Dedifferentiated amniotic fluid mesenchymal stem cell (primary cell): ENCODE measurements around the gene CTPS2.

Experiments
- DNase-seq: peaks from one replicate; pipeline ENCODE4 v3.0.0-alpha.2; 2016; ENCODE audit errors: extremely low spot score

CTPS2 gene

DNA sequence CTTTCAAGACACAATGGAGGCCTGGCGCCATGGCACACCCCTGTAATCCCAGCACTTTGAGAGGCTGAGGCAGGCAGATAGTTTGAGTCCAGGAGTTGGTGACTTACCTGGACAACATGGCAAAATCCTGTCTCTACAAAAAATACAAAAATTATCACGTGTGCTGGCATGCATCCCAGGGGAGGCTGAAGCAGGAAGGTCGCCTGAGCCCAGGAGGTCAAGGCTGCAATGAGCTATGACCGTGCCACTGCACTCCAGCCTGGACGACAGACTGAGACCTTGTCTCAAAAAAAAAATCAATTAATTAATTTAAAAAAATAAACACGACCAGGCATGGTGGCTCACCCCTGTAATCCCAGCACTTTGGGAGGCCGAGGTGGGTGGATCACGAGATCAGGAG is 2.0 kb upstream of the CTPS2 start:
- DNase-seq = no peak

DNA sequence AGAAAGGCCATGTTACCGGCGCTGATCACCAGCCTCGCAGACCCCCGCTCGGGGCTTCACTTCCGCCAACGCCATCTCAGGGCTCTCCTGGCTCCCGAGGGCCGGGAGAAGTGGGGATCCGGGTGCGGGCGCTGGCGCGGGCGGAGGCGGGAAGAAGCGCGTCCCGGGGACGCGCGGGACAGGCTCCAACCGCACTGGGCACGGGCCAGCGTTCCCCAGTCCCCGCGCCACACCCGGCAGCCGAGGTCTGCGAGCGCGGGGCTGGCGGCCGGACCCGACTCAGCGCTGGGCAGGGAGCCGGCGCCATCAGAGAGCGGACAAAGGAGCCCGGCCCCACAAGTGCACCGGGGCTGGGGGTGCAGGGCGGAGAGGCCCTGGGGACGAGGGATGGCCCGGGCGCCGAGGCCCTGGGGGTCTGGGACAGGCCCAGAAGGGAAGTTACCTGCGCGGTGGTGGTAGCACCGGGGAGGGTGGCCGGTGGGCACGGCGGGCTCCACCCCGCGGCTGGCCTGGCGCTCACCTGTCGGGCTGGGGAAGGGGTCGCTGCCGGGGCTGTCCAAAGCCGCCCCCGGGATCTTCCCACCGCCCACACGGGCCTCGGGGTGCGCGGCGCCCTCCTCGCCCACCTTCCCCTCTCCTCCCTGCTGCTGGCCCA is 449 bp downstream of the CTPS2 start:
- no peak for DNase-seq

- no peak for DNase-seq
Observed at GRCh38 chrX:16711219-16711811, 1.2 kb downstream of the CTPS2 start.

DNA sequence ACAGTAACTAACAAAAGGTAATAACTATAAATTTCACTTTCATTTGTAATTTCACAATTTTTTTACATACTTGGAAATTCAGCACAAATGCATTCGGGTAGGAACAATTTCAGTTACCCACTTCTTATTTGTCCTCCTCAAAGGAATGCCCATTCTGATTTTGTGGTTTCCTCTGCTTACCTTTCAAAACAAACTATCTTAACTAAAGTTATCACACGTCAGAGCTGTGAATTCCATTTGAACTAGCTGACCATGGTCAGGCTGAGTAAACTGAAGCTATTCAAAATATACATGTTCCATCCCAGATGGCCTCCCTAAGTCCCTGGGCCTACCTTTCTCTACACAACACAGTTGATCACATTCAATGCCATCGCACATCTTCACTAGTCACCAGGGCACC is 4.5 kb downstream of the CTPS2 start:
- DNase-seq = no peak

GRCh38 chrX:16705370-16705769 is 7.1 kb downstream of the CTPS2 start:
- no peak for DNase-seq

GRCh38 chrX:16702700-16703599 is 9.5 kb downstream of the CTPS2 start:
- no peak for DNase-seq

- no peak for DNase-seq
Observed at GRCh38 chrX:16700734-16701133, 11.7 kb downstream of the CTPS2 start.

- DNase-seq = no peak
Observed at GRCh38 chrX:16699389-16699788, 13.1 kb downstream of the CTPS2 start.

GRCh38 chrX:16696956-16697355 is 15.5 kb downstream of the CTPS2 start:
- DNase-seq = no peak

- peak; percentile 51 for DNase-seq
Observed at GRCh38 chrX:16695079-16695676, 17.3 kb downstream of the CTPS2 start.

- DNase-seq = peak; percentile 20
Observed at GRCh38 chrX:16687514-16687913, 25.0 kb downstream of the CTPS2 start.

GRCh38 chrX:16683007-16683664 is 29.3 kb downstream of the CTPS2 start:
- DNase-seq = no peak

DNA sequence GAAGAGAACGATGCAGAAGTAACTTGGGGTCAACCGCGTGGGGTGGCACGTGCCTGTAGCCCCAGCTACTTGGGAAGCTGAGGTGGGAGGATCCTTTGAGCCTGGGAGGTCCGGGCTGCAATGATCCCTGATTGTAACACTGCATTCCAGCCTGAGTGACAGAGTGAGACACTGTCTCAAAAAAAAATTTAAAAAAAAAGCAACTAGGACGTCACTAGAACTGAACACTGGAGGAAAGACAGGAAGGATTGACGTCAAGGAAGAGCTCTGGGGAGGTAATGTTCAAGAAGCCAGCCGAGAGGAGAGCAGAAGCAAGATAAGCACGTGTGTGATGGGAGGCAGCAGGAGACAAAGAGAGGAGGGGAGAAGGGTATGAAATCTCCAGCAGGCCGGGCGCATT is 33.8 kb downstream of the CTPS2 start:
- no peak for DNase-seq

DNA sequence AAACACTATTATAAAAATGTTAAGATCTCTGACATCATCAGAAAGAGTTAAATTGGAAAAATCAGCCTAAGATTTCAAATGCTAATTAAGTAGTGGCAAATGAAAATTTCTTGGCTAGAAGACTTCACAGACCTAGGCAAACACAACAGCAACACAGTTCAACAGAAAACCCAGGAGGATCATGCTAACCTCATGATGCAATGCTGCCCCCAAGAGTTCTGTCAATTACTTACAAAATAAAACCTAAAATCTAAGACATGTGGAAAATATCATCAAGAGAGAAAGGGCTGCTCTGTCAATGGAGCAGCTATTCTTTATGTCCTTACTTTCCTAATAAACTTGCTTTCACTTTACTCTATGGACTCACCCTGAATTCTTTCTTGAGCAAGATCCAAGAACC is 41.5 kb downstream of the CTPS2 start:
- DNase-seq = peak; percentile 63

DNA sequence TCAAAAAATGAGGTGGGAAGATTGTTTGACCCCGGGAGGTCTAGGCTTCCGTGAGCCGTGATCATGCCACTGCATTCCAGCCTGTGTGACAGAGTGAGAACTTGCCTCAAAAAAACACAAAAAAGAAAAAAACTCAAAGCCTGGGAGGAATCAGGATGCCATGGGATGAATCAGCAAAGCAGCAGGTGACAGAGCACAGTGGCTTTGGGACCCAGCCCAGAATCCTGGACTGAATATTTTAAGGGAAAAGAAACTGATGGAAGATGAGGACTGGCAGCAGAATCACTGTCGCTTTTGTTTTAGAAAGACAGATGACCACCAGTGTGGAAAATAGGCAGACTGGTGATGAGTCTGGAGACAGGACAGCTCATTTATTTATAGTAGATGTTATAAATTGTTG is 45.9 kb downstream of the CTPS2 start:
- no peak for DNase-seq

DNA sequence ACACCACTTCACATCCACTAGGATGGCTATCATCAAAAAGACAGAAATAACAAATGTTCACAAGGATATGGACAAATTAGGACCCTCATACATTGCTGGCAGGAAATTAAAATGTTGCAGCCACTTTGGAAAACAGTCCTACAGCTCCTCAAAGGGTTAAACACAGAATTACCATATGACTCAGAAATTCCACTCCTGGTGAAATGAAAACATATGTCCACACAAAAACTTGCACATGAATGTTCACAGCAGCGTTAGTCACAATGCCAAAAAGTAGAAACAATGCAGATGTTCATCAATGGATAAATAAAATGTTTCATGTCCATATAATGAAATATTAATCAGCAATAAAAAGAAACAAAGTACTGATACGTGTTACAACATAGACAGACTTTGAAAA is 47.4 kb downstream of the CTPS2 start:
- DNase-seq = no peak

GRCh38 chrX:16664626-16665025 is 47.8 kb downstream of the CTPS2 start:
- DNase-seq = no peak

DNA sequence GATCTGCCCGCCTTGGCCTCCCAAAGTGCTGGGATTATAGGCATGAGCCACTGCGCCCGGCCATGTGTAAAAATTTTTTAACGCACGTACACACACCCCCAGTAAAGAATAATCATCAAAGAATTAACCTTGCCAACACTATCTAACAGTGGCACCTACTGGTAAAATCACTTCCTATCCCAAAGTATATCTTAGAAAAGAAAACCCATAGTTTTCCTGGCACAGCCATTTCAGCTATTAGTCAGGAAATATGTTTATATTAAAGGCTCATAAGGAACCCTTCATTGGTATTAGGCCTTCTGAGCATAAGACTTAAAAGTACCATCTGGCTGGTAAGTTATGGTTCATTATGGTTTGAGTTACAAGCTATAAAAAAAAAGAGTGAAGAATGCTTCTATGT is 48.4 kb downstream of the CTPS2 start:
- no peak for DNase-seq

DNA sequence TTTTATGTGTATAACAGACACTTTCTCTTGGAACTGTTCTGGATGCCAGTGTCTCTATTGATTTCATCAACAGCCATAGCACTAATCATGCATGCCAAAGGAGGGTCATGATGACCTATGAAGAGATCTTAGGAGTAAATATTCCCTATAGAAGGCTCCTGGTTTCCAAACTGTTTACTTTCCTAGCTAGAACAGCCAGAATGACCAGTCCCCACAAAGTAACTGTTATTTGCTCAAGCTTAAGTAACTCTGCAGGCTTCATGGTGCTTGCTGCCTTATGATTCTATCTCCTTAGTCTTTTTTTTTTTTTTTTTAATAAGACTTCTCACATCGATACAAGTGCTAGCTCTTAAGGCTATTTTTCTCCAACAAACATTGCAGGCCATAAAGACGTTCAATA is 50.1 kb downstream of the CTPS2 start:
- DNase-seq = no peak

DNA sequence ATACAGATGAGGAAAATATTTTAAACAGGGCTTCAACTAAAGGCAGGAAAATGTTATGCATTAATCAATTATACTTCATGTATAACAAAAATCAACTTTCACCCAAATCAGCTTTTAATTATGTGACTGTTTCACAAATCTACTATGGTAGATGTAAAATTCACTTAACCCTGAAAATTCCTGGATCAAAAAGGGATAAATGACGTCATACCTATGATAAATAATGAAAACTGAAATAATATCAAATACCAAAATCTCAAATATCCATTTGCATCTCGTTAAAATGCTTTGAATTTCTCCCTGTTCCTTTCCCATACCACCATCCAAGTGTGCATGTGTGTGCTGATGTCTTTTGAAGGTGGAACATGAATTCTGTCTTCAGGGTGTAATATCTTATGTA is 51.0 kb downstream of the CTPS2 start:
- no peak for DNase-seq

- DNase-seq = no peak
Observed at GRCh38 chrX:16659321-16659720, 53.1 kb downstream of the CTPS2 start.

- DNase-seq = no peak
Observed at GRCh38 chrX:16658284-16658683, 54.2 kb downstream of the CTPS2 start.
